Calu3 (cell line): ENCODE measurements around the gene CPNE5. TPM values are rescaled to one million over a fixed set of nuclear protein-coding genes. Genes with fewer than 3 reads are reported as not detected.

Experiments
- BruUV-seq: library from RNA; stranded (reverse); fragments of 400-500 nt; replicated peaks from 2 replicates; lab custom pipeline; 2021; lab: Mats Ljungman, UMichigan
- CTCF ChIA-PET: fragments of 300-600 bp; sonication (Branson Sonifier 250); formaldehyde crosslinking; loops from one replicate; lab custom pipeline; 2022; ENCODE audit warnings: antibody characterized with exemption; lab: Charles Lee
- DNase-seq: peaks from one replicate; pipeline ENCODE4 v3.0.0; 2022
- H3K27ac Mint-ChIP-seq: one replicate; pipeline ENCODE4 v1.8.0; 2022; ENCODE audit warnings: mixed read lengths; ENCODE audit not compliant: unreplicated experiment
- H3K27me3 Mint-ChIP-seq: one replicate; pipeline ENCODE4 v1.8.0; 2022; ENCODE audit warnings: mixed read lengths; ENCODE audit not compliant: unreplicated experiment
- H3K36me3 Mint-ChIP-seq: one replicate; pipeline ENCODE4 v1.8.0; 2022; ENCODE audit warnings: mild to moderate bottlenecking, moderate library complexity, mixed read lengths; ENCODE audit not compliant: insufficient read depth, unreplicated experiment
- H3K4me1 Mint-ChIP-seq: one replicate; pipeline ENCODE4 v1.8.0; 2022; ENCODE audit warnings: mild to moderate bottlenecking, low read depth, mixed read lengths; ENCODE audit not compliant: unreplicated experiment
- H3K4me3 Mint-ChIP-seq: one replicate; pipeline ENCODE4 v1.8.0; 2022; ENCODE audit warnings: mild to moderate bottlenecking, low read depth, moderate library complexity, mixed read lengths; ENCODE audit not compliant: unreplicated experiment
- H3K9me3 Mint-ChIP-seq: one replicate; pipeline ENCODE4 v1.8.0; 2022; ENCODE audit warnings: low read depth, mixed read lengths; ENCODE audit not compliant: unreplicated experiment
- CTCF ChIP-seq: fragments of 200-600 bp; IDR thresholded peaks from one replicate; pipeline ENCODE4 v1.8.0; 2022; ENCODE audit warnings: antibody characterized with exemption; ENCODE audit not compliant: unreplicated experiment
- intact Hi-C: fragments of 100-400 bp; cut with micrococcal nuclease; formaldehyde crosslinking; loops from one replicate; pipeline ENCODE4 v1.10.0; 2022; ENCODE audit not compliant: unreplicated experiment
- total RNA-seq: library from RNA; stranded (reverse); gene quantifications from 2 replicates; pipeline ENCODE4 v1.2.3, GENCODE V29; 2022

The CPNE5 gene
- total RNA-seq, 1 experiment from 2014 or later = not detected

- TF ChIP-seq CTCF = no peak
- CTCF ChIA-PET = interaction anchor here (3.2 kb wide), 1 partner anchor 107 kb away, joined by 18 read pairs; no protein-coding TSS in a partner anchor
- H3K27ac Mint-ChIP-seq = no peak overlapping the region
Measured at GRCh38 chr6:36722879-36723278, 116.4 kb downstream of the CPNE5 start.

GRCh38 chr6:36722365-36722764 is 116.9 kb downstream of the CPNE5 start:
- BruUV-seq = no TSS peak
- DNase-seq = no peak
- TF ChIP-seq CTCF = no peak
- Mint-ChIP-seq H3K4me3 (no peak overlapping the region), H3K27me3 (peaks cover 16% of the 10 kb centered on the region), H3K9me3 (no peaks in the 10 kb centered on the region), H3K27ac (no peak overlapping the region), H3K4me1 (peaks cover 11% of the 10 kb centered on the region), H3K36me3 (no peaks in the 10 kb centered on the region)
- intact Hi-C loops = no loop called here
- CTCF ChIA-PET = interaction anchor here (3.2 kb wide), 1 partner anchor 107 kb away, joined by 18 read pairs; no protein-coding TSS in a partner anchor

More at GRCh38 chr6:36722879-36723278, 116.4 kb downstream of the CPNE5 start:
- Mint-ChIP-seq H3K4me3 (no peak overlapping the region), H3K27me3 (peaks cover 10% of the 10 kb centered on the region), H3K4me1 (peaks cover 11% of the 10 kb centered on the region), H3K9me3 (no peaks in the 10 kb centered on the region), H3K36me3 (no peaks in the 10 kb centered on the region)
- DNase-seq = no peak
- BruUV-seq = no TSS peak
- intact Hi-C loops = no loop called here

GRCh38 chr6:36721369-36722140 is 117.7 kb downstream of the CPNE5 start:
- CTCF ChIA-PET = interaction anchor here (0.5 to 3.2 kb wide), 2 partner anchors 39 to 106 kb away, joined by 3 to 18 read pairs; no protein-coding TSS in a partner anchor
- intact Hi-C loops = no loop called here

More at GRCh38 chr6:36721369-36722140, 117.7 kb downstream of the CPNE5 start:
- Mint-ChIP-seq H3K36me3 (no peaks in the 10 kb centered on the region), H3K9me3 (no peaks in the 10 kb centered on the region), H3K27ac (no peak overlapping the region), H3K4me1 (peaks cover 11% of the 10 kb centered on the region), H3K4me3 (no peak overlapping the region), H3K27me3 (peaks cover 23% of the 10 kb centered on the region)
- TF ChIP-seq CTCF = no peak
- BruUV-seq = no TSS peak
- DNase-seq = no peak
